Erythroblast (primary cell): ENCODE results near the gene TXLNB.
"Not testable (repeated sequence)": the region's sequence is repeated elsewhere in the genome, so short reads cannot be mapped to it uniquely, and the experiment has no call there.

Source experiments
- GATA1 ChIP-seq: IDR thresholded peaks from 2 replicates; pipeline ENCODE4 v1.6.1; 2011; ENCODE audit warnings: low read depth, mild to moderate bottlenecking, control low read depth, low read length, moderate library complexity
- POLR2A ChIP-seq: IDR thresholded peaks from 2 replicates; pipeline ENCODE4 v1.6.1; 2011; ENCODE audit warnings: mild to moderate bottlenecking, low read length

- TF ChIP-seq POLR2A, GATA1: not testable (repeated sequence)
Measured at GRCh38 chr6:139228387-139228786, 63.4 kb downstream of the TXLNB start.
